ENCODE results near the gene PIGV.

The PIGV gene

DNA sequence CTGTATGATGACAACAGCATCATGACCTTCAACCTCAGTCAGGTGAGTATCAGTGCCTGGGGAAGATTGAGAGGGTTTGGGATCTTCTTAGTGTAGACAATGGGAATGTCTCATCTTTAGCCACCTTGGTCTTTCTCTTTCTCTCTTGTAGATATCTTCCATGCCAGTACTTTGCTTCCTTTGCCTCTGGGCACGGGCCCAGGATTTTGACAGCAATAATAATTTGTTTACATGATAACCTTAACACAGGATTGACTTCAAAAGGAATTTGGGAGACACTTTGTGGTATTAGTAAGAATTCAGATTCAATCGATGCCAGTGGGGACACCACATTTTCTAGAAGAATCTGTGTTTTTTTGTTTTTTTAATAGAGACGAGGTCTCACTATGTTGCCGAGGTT, 12.1 kb upstream of the PIGV start:
- no peak for DNase-seq

- DNase-seq, result no peak
These were observed 8.6 kb upstream of the PIGV start for GRCh38 chr1:26779098-26779668.

DNA sequence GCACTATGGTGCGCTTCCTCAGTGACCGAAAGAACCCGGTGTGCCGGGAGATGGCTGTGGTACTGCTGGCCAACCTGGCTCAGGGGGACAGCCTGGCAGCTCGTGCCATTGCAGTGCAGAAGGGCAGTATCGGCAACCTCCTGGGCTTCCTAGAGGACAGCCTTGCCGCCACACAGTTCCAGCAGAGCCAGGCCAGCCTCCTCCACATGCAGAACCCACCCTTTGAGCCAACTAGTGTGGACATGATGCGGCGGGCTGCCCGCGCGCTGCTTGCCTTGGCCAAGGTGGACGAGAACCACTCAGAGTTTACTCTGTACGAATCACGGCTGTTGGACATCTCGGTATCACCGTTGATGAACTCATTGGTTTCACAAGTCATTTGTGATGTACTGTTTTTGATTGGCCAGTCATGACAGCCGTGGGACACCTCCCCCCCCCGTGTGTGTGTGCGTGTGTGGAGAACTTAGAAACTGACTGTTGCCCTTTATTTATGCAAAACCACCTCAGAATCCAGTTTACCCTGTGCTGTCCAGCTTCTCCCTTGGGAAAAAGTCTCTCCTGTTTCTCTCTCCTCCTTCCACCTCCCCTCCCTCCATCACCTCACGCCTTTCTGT, 7.3 kb upstream of the PIGV start:
- DNase-seq, result no peak

GRCh38 chr1:26781206-26781825, 6.4 kb upstream of the PIGV start:
- no peak for DNase-seq

- no peak for DNase-seq
These were observed 5.1 kb upstream of the PIGV start for GRCh38 chr1:26782521-26783212.

DNA sequence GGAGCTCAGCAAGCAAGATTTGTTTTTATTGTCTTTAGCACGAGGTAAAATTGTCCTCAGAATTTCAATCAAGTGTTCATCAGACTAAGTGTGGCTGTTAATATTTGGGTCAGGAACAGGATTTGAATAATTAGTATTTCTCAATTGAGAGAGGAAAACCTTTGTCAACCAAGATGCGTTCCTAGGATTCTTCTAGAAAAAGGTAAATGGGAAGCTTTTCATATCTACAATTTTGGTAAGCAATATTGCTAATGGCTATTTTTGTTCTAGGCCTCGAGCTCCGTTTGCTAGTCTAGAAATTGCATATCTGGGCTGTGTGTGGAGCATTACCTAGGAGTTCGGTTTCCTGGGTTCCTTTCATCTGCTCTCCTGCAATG, 4.1 kb upstream of the PIGV start:
- no peak for DNase-seq

DNA sequence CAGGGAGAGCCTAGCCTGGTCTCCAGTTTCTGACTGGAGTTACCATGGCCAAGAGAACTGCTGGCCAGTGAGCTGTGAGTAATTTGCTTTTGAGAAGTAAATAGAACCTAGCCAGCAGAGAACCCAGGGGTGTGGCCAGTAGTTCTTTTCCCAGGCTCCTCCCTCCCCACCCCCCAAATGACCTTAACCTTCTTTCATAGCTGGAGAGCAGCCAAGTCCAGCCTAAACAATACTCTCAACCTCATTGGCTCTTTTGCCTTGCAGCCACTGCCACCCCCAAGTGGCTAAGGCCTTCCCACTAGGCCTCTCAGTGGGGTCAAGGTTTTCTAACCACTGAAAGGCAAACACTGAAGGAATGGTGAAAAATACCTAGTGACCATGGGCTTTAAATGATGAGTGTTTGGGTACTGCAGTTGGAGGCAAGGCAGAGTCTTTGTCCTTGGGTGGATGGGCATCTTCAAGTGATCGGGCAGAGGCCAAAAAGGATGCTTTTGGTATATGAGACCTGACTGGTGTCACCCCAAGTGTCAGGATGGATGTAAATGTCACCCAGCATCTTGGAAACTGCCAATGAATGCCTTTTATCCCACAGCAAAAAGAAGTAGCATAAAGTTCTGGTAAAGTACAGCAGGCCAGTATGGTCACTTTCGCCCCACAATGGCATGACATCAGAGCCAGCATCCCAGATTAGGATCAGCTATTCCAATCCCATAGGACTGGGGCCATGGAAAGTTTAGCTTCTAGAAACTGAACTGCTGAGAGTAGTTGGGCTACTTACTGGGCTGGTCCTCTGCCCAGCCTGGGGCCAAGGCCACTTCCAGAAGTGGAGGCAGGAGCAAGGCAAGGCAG, 3.5 kb upstream of the PIGV start:
- no peak for DNase-seq

- no peak for DNase-seq
These were observed 2.9 kb upstream of the PIGV start for GRCh38 chr1:26784886-26785285.

- DNase-seq, result no peak
These were observed 1.9 kb upstream of the PIGV start for GRCh38 chr1:26785611-26786436.

GRCh38 chr1:26786437-26787380, 1.0 kb upstream of the PIGV start:
- DNase-seq, result peak; percentile 21

- peak; percentile 79 for DNase-seq
These were observed 407 bp upstream of the PIGV start for GRCh38 chr1:26787381-26787705.

DNA sequence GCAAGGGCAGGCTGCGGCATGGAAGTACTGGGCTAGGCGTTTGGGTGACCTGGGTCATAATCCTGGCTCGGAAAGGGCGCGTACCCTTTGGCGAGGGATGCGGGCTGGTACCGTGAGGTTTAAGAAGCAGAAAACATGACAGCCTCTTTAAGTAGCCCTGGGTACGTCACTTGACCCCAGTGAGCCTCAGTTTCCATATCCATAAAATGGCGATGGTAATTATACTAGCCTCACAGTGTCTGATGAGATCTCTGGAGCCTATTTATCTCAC, 700 bp downstream of the PIGV start:
- peak; percentile 39 for DNase-seq

DNA sequence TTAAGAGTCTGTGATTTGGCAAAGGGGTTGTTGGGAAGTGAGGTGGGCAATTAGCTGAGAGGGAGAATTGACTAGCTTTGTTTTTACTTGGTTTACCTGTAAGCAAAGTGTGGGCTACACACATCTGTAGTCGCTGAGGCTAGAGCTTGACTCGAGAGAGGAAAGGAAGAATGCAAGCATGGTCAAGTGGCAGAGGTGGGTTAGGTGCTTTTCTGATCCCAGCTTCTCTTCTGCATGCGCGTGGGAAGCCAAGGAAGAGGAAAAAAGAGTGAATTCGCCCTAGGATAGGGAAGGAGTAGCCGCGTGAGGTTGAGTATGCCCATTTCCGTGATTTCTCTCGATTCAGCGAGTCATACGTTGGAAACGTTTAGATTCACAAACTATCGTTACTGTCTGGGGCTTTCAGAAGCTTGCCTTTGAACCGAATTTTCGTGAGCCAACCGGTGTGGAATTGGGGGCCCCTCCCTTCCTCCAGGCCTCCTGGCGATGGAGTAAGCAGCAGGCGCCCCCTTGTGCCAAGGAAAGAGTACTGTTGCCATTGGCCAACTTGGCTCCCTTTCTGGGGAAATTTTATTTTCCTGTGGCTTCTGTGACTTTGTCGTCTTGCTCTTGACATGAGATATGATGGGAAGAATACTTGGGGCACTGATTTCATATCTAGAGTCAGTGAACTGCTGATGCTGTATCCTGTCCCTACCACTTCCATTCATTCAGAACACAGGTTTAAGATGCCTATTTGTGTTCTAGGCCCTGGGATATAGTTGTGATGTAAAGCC, 1.3 kb downstream of the PIGV start:
- DNase-seq, result peak; percentile 92

DNA sequence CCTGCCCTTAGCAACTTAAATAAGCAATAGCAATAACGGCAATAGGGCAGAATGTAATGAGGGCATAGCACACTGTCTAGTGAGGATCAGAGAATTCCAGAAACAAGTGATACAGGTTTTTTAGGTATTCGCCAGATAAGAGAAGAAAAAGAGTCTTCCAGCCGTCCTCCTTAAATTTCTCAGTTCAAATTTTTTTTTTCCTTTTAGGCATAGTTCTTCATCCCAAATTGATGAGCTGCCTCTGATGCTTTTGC, 1.8 kb downstream of the PIGV start:
- DNase-seq, result no peak

DNA sequence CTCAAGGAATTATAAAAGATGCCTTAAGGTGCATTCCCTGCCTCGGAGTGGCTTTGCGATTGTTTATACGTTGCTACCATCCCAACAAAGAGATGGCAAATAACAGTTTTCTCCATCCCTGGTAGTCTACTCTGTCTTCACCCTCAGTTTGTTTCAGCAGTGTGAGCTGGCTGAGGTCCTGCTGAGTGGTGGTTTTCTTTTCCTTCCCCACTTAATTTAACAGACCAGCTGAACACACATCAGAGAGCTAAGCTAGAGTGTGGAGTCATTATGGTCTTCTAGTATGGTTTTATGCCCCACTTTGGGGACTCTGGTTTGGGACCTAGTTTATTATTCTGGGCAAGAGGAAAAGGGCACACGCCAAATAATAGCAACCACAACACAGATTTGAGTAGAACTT, 2.2 kb downstream of the PIGV start:
- DNase-seq, result peak; percentile 24

DNA sequence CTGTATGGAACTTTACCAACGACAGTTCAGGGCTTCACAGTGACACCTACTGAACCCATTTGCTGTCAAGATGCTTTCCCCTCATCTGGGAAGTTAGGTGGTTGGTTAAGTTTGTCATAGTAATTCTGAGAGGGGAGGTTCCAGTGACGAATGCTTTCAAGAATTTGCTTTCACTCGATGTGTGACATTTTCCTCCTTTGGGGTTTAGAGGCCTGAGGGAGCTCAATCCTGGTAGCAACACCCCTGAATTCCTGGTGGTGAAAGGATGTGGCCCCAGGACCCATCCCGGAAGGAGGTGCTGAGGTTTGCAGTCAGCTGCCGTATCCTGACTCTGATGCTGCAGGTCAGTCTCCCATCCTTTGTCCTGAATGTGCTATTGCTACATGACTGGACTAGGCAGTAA, 2.8 kb downstream of the PIGV start:
- DNase-seq, result peak; percentile 50

DNA sequence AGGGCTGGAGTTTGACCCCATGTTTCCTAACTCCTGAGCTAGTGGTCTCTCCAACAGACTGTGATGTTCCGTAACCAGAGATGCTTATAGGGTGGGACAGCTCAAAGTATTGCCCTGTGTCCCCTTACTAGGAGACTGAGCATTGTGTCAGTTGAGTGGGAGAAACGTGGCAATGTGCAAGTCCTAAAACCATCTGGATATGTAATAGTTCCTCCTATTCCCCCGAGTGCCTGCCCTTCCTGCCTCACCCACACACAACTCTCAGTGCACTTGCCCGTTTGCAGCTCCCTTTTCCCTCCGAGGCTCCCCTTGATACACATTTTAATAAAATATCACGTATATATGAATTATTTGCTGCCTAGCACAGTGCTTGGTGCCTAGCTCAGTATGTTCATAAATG, 3.4 kb downstream of the PIGV start:
- DNase-seq, result no peak

GRCh38 chr1:26791626-26792025, 3.9 kb downstream of the PIGV start:
- DNase-seq, result no peak

GRCh38 chr1:26792924-26793323, 5.2 kb downstream of the PIGV start:
- DNase-seq, result no peak

GRCh38 chr1:26794391-26794790, 6.6 kb downstream of the PIGV start:
- DNase-seq, result no peak

GRCh38 chr1:26797627-26798026, 9.9 kb downstream of the PIGV start:
- no peak for DNase-seq
